Suprapubic skin (tissue), 4 donors: Measurements from ENCODE around the gene SELE. TPM values are rescaled to one million over a fixed set of nuclear protein-coding genes. Genes with fewer than 3 reads are reported as not detected.

Source experiments
- DNase-seq, 2 donors: peaks; one replicate each; pipeline ENCODE4 v3.0.0-alpha.2; 2019; ENCODE audit warnings: low spot score in 2 of 2
- H3K27ac ChIP-seq: fragments of 200-600 bp; sonication (generic); one replicate; pipeline ENCODE4 v1.5.1; 2019
- H3K27me3 ChIP-seq: fragments of 200-600 bp; sonication (generic); one replicate; pipeline ENCODE4 v1.5.1; 2019
- H3K36me3 ChIP-seq: fragments of 200-600 bp; sonication (generic); one replicate; pipeline ENCODE4 v1.5.1; 2019
- H3K4me1 ChIP-seq: fragments of 200-600 bp; sonication (generic); one replicate; pipeline ENCODE4 v1.5.1; 2019
- H3K4me3 ChIP-seq: fragments of 200-600 bp; sonication (generic); one replicate; pipeline ENCODE4 v1.5.1; 2019; ENCODE audit warnings: mild to moderate bottlenecking
- H3K9me3 ChIP-seq: fragments of 200-600 bp; sonication (generic); one replicate; pipeline ENCODE4 v1.5.1; 2019
- CTCF ChIP-seq, 2 donors: fragments of 200-600 bp in 1 of 2; fragments of 450-650 bp in 1 of 2; sonication (generic) in 1 of 2; IDR thresholded peaks; one replicate each; pipeline ENCODE4 v1.5.1; 2016 to 2019; ENCODE audit warnings: antibody characterized with exemption in 2 of 2, mild to moderate bottlenecking in 1 of 2, moderate library complexity in 1 of 2
- EP300 ChIP-seq: sonication (generic); formaldehyde crosslinking; IDR thresholded peaks from one replicate; pipeline ENCODE4 v1.6.1; 2017; ENCODE audit warnings: antibody characterized with exemption
- POLR2A ChIP-seq, 2 donors: fragments of 450-650 bp; IDR thresholded peaks; one replicate each; pipeline ENCODE4 v1.6.1; 2017; ENCODE audit warnings: antibody characterized with exemption in 2 of 2, mild to moderate bottlenecking in 2 of 2, moderate library complexity in 2 of 2
- POLR2AphosphoS5 ChIP-seq, 3 donors: sonication (generic); formaldehyde crosslinking; IDR thresholded peaks; one replicate each; pipeline ENCODE4 v1.6.1; 2017; ENCODE audit warnings: antibody characterized with exemption in 3 of 3
- WGBS: methylation state at CpG from one replicate; pipeline ENCODE4 v1.1.5; 2018; 5-methylcytosine and 5-hydroxymethylcytosine counted together
- total RNA-seq, 4 donors: library from RNA; depleted of rRNA; stranded (reverse); fragments of >200 nt; gene quantifications; one replicate each; pipeline ENCODE4 v1.1.0, GENCODE V29; 2016

Gene SELE
- 1 to 10 TPM in 3 of 4 donors, under 1 TPM in 1; 0.32 to 3.3 (median 2.3) TPM for total RNA-seq

DNA sequence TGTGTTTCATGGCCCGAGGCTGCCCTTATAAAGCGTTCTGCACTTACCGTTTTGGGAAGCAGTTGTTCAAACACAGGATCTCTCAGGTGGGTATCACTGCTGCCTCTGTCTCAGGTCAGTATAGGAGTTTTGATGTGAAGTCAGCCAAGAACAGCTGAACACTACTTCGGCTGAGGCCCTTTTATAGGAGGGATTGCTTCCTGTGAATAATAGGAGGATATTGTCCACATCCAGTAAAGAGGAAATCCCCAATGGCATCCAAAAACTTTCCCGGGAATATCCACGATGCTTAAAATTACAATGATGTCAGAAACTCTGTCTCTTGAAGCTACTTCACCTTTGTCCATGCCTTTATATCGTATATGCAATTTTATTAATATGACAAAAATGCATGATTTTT lies at the start of gene SELE:
Gene SELE, minus strand, starts transcription at position 156 of the 400 bp plus-strand sequence. CDS start 467 bp downstream, outside the sequence.
- TF ChIP-seq EP300, result no peak
- no peak for TF ChIP-seq POLR2A (IDR thresholded peaks at IDR 0.05)
- no peak for TF ChIP-seq CTCF (IDR thresholded peaks at IDR 0.05)
- no peak for TF ChIP-seq POLR2AphosphoS5 (IDR thresholded peaks at IDR 0.05)
- no peak for DNase-seq
- Histone ChIP-seq H3K27me3 (peaks cover 15% of the 10 kb centered on the region), H3K36me3 (no peaks in the 10 kb centered on the region), H3K27ac (no peak within 1 kb of the TSS), H3K9me3 (no peaks in the 10 kb centered on the region), H3K4me1 (peaks cover 2% of the 10 kb centered on the region), H3K4me3 (no peak within 1 kb of the TSS)
- 64% methylated on average over 7 of the region's 7 CpGs for WGBS

DNA sequence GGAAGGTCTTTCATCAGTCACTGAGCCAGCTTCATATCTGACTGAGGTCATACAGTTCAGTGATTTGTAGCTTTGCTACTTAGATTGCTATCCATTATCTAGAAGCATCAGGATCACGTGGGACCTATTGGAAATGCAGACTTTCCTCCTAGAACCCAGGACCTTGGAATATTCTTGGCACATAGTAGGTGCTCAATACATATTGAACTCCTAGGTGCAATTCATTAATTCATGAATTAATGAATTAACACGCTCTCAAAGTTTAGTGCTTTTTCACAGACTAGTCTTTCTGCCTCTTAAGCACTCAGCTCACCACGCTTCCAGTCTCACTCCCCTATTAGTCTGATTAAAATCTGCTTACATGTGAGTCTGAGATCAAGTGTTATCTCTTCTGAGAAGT lies 48.7 kb upstream of the SELE start:
- DNase-seq, result no peak
- TF ChIP-seq CTCF (IDR thresholded peaks at IDR 0.05) (no peak), EP300 (no peak), POLR2AphosphoS5 (IDR thresholded peaks at IDR 0.05) (no peak), POLR2A (IDR thresholded peaks at IDR 0.05) (no peak)
- H3K9me3 ChIP-seq, result no peaks in the 10 kb centered on the region
- WGBS, result 69% methylated on average over 3 of the region's 3 CpGs
- no peak overlapping the region for H3K27ac ChIP-seq
- H3K27me3 ChIP-seq, result no peaks in the 10 kb centered on the region
- H3K4me1 ChIP-seq, result no peaks in the 10 kb centered on the region
- no peak overlapping the region for H3K4me3 ChIP-seq
- H3K36me3 ChIP-seq, result no peaks in the 10 kb centered on the region

GRCh38 chr1:169779970-169780369 lies 46.1 kb upstream of the SELE start:
- Histone ChIP-seq H3K4me1 (no peaks in the 10 kb centered on the region), H3K36me3 (no peaks in the 10 kb centered on the region), H3K9me3 (no peaks in the 10 kb centered on the region), H3K27ac (no peak overlapping the region), H3K27me3 (no peaks in the 10 kb centered on the region), H3K4me3 (no peak overlapping the region)
- no peak for DNase-seq
- TF ChIP-seq POLR2A (IDR thresholded peaks at IDR 0.05), result no peak
- no peak for TF ChIP-seq EP300
- no peak for TF ChIP-seq CTCF (IDR thresholded peaks at IDR 0.05)
- TF ChIP-seq POLR2AphosphoS5 (IDR thresholded peaks at IDR 0.05), result no peak
- 51% methylated on average over 4 of the region's 4 CpGs for WGBS

GRCh38 chr1:169779150-169779549 lies 45.3 kb upstream of the SELE start:
- Histone ChIP-seq H3K4me1 (no peaks in the 10 kb centered on the region), H3K36me3 (no peaks in the 10 kb centered on the region), H3K27me3 (no peaks in the 10 kb centered on the region), H3K27ac (no peak overlapping the region), H3K4me3 (no peak overlapping the region), H3K9me3 (no peaks in the 10 kb centered on the region)
- DNase-seq, result no peak
- TF ChIP-seq POLR2AphosphoS5 (IDR thresholded peaks at IDR 0.05) (no peak), EP300 (no peak), CTCF (IDR thresholded peaks at IDR 0.05) (no peak), POLR2A (IDR thresholded peaks at IDR 0.05) (no peak)

- H3K27ac ChIP-seq, result no peak overlapping the region
- no peaks in the 10 kb centered on the region for H3K27me3 ChIP-seq
- no peaks in the 10 kb centered on the region for H3K4me1 ChIP-seq
- no peaks in the 10 kb centered on the region for H3K9me3 ChIP-seq
- 37% methylated on average over 3 of the region's 3 CpGs for WGBS
- no peaks in the 10 kb centered on the region for H3K36me3 ChIP-seq
- DNase-seq, result no peak
- no peak overlapping the region for H3K4me3 ChIP-seq
- no peak for TF ChIP-seq POLR2A (IDR thresholded peaks at IDR 0.05)
- TF ChIP-seq EP300, result no peak
- no peak for TF ChIP-seq POLR2AphosphoS5 (IDR thresholded peaks at IDR 0.05)
- no peak for TF ChIP-seq CTCF (IDR thresholded peaks at IDR 0.05)
Measured at GRCh38 chr1:169776440-169776839, 42.6 kb upstream of the SELE start.
